WERI-Rb-1 (cell line): ENCODE data around the gene RANGAP1.

ENCODE experiments used
- DNase-seq: peaks from one replicate; pipeline ENCODE4 v3.0.0-alpha.2; 2020
- H3K27ac ChIP-seq: fragments of 250-450 bp; sonication (Bioruptor Pico); 2 replicates; pipeline ENCODE4 v1.5.1; 2020; ENCODE audit warnings: mild to moderate bottlenecking, moderate library complexity
- H3K27me3 ChIP-seq: fragments of 250-450 bp; sonication (Bioruptor Pico); 2 replicates; pipeline ENCODE4 v1.5.1; 2021; ENCODE audit warnings: mild to moderate bottlenecking, low read depth, moderate library complexity; ENCODE audit not compliant: insufficient read depth, severe bottlenecking
- H3K36me3 ChIP-seq: fragments of 250-450 bp; sonication (Bioruptor Pico); 2 replicates; pipeline ENCODE4 v1.5.1; 2020; ENCODE audit warnings: mild to moderate bottlenecking, moderate library complexity
- H3K4me3 ChIP-seq: 2 replicates; pipeline ENCODE4 v1.5.1; 2011; ENCODE audit warnings: low read depth, mild to moderate bottlenecking, control low read depth, low read length
- H3K9me3 ChIP-seq: fragments of 250-450 bp; sonication (Bioruptor Pico); 2 replicates; pipeline ENCODE4 v1.5.1; 2021; ENCODE audit warnings: mild to moderate bottlenecking, moderate library complexity; ENCODE audit not compliant: severe bottlenecking
- CTCF ChIP-seq: IDR thresholded peaks from 2 replicates; pipeline ENCODE4 v1.5.1; 2011; ENCODE audit warnings: low read depth, mild to moderate bottlenecking, control low read depth, inconsistent platforms, low read length

Gene RANGAP1

GRCh38 chr22:41267958-41268357, 18.0 kb downstream of the RANGAP1 start:
- no peak for TF ChIP-seq CTCF
- peaks cover 86% of the 10 kb centered on the region for H3K36me3 ChIP-seq
- no peaks in the 10 kb centered on the region for H3K27me3 ChIP-seq
- no peaks in the 10 kb centered on the region for H3K9me3 ChIP-seq
- H3K27ac ChIP-seq: no peak overlapping the region
- DNase-seq: no peak
- no peak overlapping the region for H3K4me3 ChIP-seq

GRCh38 chr22:41264408-41264941, 21.5 kb downstream of the RANGAP1 start:
- Histone ChIP-seq H3K27ac (no peak overlapping the region), H3K36me3 (peaks cover 92% of the 10 kb centered on the region), H3K27me3 (no peaks in the 10 kb centered on the region), H3K9me3 (no peaks in the 10 kb centered on the region), H3K4me3 (no peak overlapping the region)
- TF ChIP-seq CTCF: no peak
- no peak for DNase-seq

- H3K27me3 ChIP-seq: no peaks in the 10 kb centered on the region
- H3K4me3 ChIP-seq: no peak overlapping the region
- H3K27ac ChIP-seq: no peak overlapping the region
- no peak for TF ChIP-seq CTCF
- H3K36me3 ChIP-seq: peaks cover 94% of the 10 kb centered on the region
- no peaks in the 10 kb centered on the region for H3K9me3 ChIP-seq
- no peak for DNase-seq
Observed at GRCh38 chr22:41263704-41264103, 22.3 kb downstream of the RANGAP1 start.

- H3K9me3 ChIP-seq: no peaks in the 10 kb centered on the region
- H3K27me3 ChIP-seq: no peaks in the 10 kb centered on the region
- no peak for DNase-seq
- H3K36me3 ChIP-seq: peaks cover 94% of the 10 kb centered on the region
- no peak for TF ChIP-seq CTCF
- H3K27ac ChIP-seq: no peak overlapping the region
- H3K4me3 ChIP-seq: no peak overlapping the region
Observed at GRCh38 chr22:41262250-41262765, 23.7 kb downstream of the RANGAP1 start.

- Histone ChIP-seq H3K9me3 (no peaks in the 10 kb centered on the region), H3K36me3 (peaks cover 95% of the 10 kb centered on the region), H3K27me3 (no peaks in the 10 kb centered on the region), H3K27ac (no peak overlapping the region), H3K4me3 (no peak overlapping the region)
- no peak for DNase-seq
- TF ChIP-seq CTCF: no peak
Observed at GRCh38 chr22:41261541-41262249, 24.3 kb downstream of the RANGAP1 start.
